ENCODE results near the gene COPB2. TPM values are rescaled to one million over a fixed set of nuclear protein-coding genes. Genes with fewer than 3 reads are reported as not detected.

The COPB2 gene
- total and polyA plus RNA-seq, 2 of the 8 experiments (the other 6 are each of a cell fraction or from before 2014, with no cell fraction given): 40.3 to 119 TPM

GRCh38 chr3:139355476-139355875, 34.0 kb downstream of the COPB2 start:
- no peak overlapping the region for H3K4ac ChIP-seq (replicated peaks; ENCODE audit: insufficient read length, low read depth, low read length)
- peaks cover 0 to 7% of the 10 kb centered on the region in 2 experiments for H4K20me1 ChIP-seq (replicated peaks in 1 of 2; ENCODE audit: control insufficient read depth in 1 of 2, insufficient read depth in 2 of 2, low read length in 2 of 2)
- no peak overlapping the region for H4K8ac ChIP-seq (ENCODE audit: extremely low read depth, insufficient read depth, low read length)
- DNase-seq (ENCODE audit: low read depth in 1 of 2, low spot score in 2 of 2): no peak
- ChIA-PET CTCF (ENCODE audit: partially characterized antibody) (interaction anchor here (1.3 to 3.9 kb wide), 4 partner anchors 8 to 45 kb away, joined by 4 to 27 read pairs (median 20); partner anchors contain the start of gene MRPS22), POLR2A (ENCODE audit: partially characterized antibody) (interaction anchor here (0.7 to 2.7 kb wide), 5 partner anchors 8 to 195 kb away, joined by 3 to 17 read pairs (median 3); partner anchors contain the start of gene MRPS22)
- no peak overlapping the region for H2BK15ac ChIP-seq (ENCODE audit: low read length)
- no peaks in the 10 kb centered on the region for H3K79me1 ChIP-seq (ENCODE audit: low read depth, low read length)
- no peak overlapping the region for H4K5ac ChIP-seq (ENCODE audit: insufficient read length, low read depth, low read length)
- H2BK12ac ChIP-seq (ENCODE audit: low read depth, low read length): no peak overlapping the region
- no peaks in the 10 kb centered on the region for H3K9me3 ChIP-seq (ENCODE audit: insufficient read depth in 2 of 2, low read depth in 1 of 2, low read length in 1 of 2)
- no peak overlapping the region for H2BK120ac ChIP-seq (replicated peaks; ENCODE audit: low read depth, low read length)
- FAIRE-seq: no peak
- H2AK5ac ChIP-seq (ENCODE audit: low read depth, low read length): no peak overlapping the region
- 89% methylated on average over 4 of the region's 4 CpGs; no CpG with 5 or more reads in 1 of the 2 experiments for whole genome bisulfite sequencing, 2 experiments (ENCODE audit: extremely low coverage in 1 of 2, insufficient coverage in 1 of 2, insufficient read length in 1 of 2, insufficient replicate concordance in 2 of 2, low coverage in 1 of 2, low lambda C conversion rate in 2 of 2, missing lambda C conversion rate in 1 of 2)
- H3K56ac ChIP-seq (replicated peaks; ENCODE audit: insufficient read length, low read depth, low read length): no peak overlapping the region
- no peak overlapping the region for H3K18ac ChIP-seq (ENCODE audit: extremely low read depth, low read length)
- no peak overlapping the region for H3K27ac ChIP-seq (ENCODE audit: low read depth, low read length)
- no peak overlapping the region for H3K23ac ChIP-seq (ENCODE audit: insufficient read length)
- H3K23me2 ChIP-seq (ENCODE audit: low read depth, low read length): no peaks in the 10 kb centered on the region
- H3K9ac ChIP-seq (replicated peaks in 1 of 4; ENCODE audit: extremely low read depth in 1 of 4, low read depth in 3 of 4, low read length in 3 of 4): no peak overlapping the region
- H3K79me2 ChIP-seq (ENCODE audit: control insufficient read depth in 1 of 2, insufficient read depth in 2 of 2, low read length in 2 of 2): no peaks in the 10 kb centered on the region
- H3K4me3 ChIP-seq (ENCODE audit: extremely low read depth in 1 of 4, insufficient read depth in 2 of 4, low read depth in 3 of 4, low read length in 4 of 4): no peak overlapping the region
- H3K27me3 ChIP-seq (replicated peaks in 1 of 4; ENCODE audit: control insufficient read depth in 3 of 4, extremely low read depth in 1 of 4, insufficient read depth in 3 of 4, low read length in 3 of 4): no peaks in the 10 kb centered on the region; a peak in 1 of 7 replicates
- no peak overlapping the region for H2AFZ ChIP-seq (ENCODE audit: low read length)
- H3K4me2 ChIP-seq (ENCODE audit: insufficient read depth in 1 of 2, low read depth in 2 of 2, low read length in 2 of 2): no peak overlapping the region
- H3K14ac ChIP-seq (ENCODE audit: insufficient read length): no peak overlapping the region
- peaks cover 12 to 79% (median 48%) of the 10 kb centered on the region in 4 experiments for H3K36me3 ChIP-seq (ENCODE audit: control insufficient read depth in 2 of 4, insufficient read depth in 4 of 4, low read length in 3 of 4)
- no peak overlapping the region for H2BK20ac ChIP-seq (ENCODE audit: low read length)
- no peak overlapping the region for H4K91ac ChIP-seq (replicated peaks; ENCODE audit: insufficient read length, low read length)
- H2BK5ac ChIP-seq (ENCODE audit: low read depth, low read length): no peak overlapping the region
- H3K4me1 ChIP-seq (replicated peaks in 1 of 4; ENCODE audit: control insufficient read depth in 3 of 4, insufficient read depth in 4 of 4, low read length in 3 of 4): no peaks in the 10 kb centered on the region
- TF ChIP-seq POLR2A (IDR thresholded peaks at IDR 0.05; ENCODE audit: control extremely low read depth in 1 of 2, low read depth in 2 of 2, low read length in 2 of 2): no peak
- no peak for TF ChIP-seq NANOG (IDR thresholded peaks at IDR 0.05; ENCODE audit: insufficient read depth, low read depth, low read length, poor library complexity, severe bottlenecking)
- no peak for TF ChIP-seq CTBP2 (IDR thresholded peaks at IDR 0.05; ENCODE audit: borderline replicate concordance, insufficient read depth, insufficient read length, low read length)
- no peak for TF ChIP-seq MAFK (IDR thresholded peaks at IDR 0.05; ENCODE audit: low read depth, low read length)
- no peak for TF ChIP-seq SP2 (IDR thresholded peaks at IDR 0.05; ENCODE audit: low read length)
- no peak for TF ChIP-seq EZH2 (IDR thresholded peaks at IDR 0.05; ENCODE audit: low read depth, low read length, severe bottlenecking)
- no peak for TF ChIP-seq SUZ12 (IDR thresholded peaks at IDR 0.05; ENCODE audit: low read length)
- TF ChIP-seq RBBP5 (IDR thresholded peaks at IDR 0.05; ENCODE audit: borderline replicate concordance, low read depth, low read length): no peak
- no peak for TF ChIP-seq BCL11A (IDR thresholded peaks at IDR 0.05; ENCODE audit: low read depth in 2 of 2, low read length in 2 of 2)
- TF ChIP-seq EGR1 (IDR thresholded peaks at IDR 0.05; ENCODE audit: borderline replicate concordance, low read depth, low read length): no peak
- TF ChIP-seq RFX5 (IDR thresholded peaks at IDR 0.05; ENCODE audit: borderline replicate concordance, low read depth, low read length): no peak
- TF ChIP-seq RAD21 (IDR thresholded peaks at IDR 0.05 in 1 of 2, conservative IDR thresholded peaks at IDR 0.05 in 1 of 2; ENCODE audit: low read depth in 2 of 2, low read length in 2 of 2): no peak
- no peak for TF ChIP-seq YY1 (IDR thresholded peaks at IDR 0.05; ENCODE audit: low read depth, low read length)
- TF ChIP-seq BRCA1 (IDR thresholded peaks at IDR 0.05; ENCODE audit: low read depth, low read length): no peak

All from H1 (cell line).